ENCODE results near the gene MAGED2. TPM values are rescaled to one million over a fixed set of nuclear protein-coding genes. Genes with fewer than 3 reads are reported as not detected.
"Not testable (repeated sequence)": the region's sequence is repeated elsewhere in the genome, so short reads cannot be mapped to it uniquely, and the experiment has no call there.

MAGED2 gene
- total RNA-seq, 4 donors from 2014 or later: 64.4 to 78.0 (median 70.0) TPM

DNA sequence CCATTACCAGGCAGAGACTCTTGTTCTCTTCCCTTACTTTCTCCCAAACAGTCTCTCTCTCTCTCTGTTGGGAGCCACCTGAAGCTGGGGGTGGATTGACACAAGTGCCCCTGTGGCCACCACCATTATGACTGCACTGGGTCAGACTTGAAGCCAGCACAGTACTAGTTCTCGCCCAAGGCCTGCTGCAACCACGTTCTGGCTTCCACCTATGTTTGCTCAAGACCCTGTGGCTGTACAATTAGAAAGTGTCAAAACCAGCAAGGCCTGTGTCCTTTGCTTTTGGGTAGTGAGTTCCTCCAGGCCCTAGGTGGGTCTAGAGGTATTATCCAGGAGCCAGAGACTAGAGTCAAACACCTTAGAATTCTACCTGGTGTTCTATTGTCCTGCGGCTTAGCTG, 31.0 kb downstream of the MAGED2 start:
- no peaks in the 10 kb centered on the region for H3K4me1 ChIP-seq
- DNase-seq (ENCODE audit: low spot score in 2 of 2): no peak
- no peaks in the 10 kb centered on the region for H3K36me3 ChIP-seq
- 70% methylated on average over 3 of the region's 3 CpGs for WGBS
- no peak overlapping the region for H3K27ac ChIP-seq
- no peak overlapping the region for H3K4me3 ChIP-seq
- no peaks in the 10 kb centered on the region for H3K27me3 ChIP-seq
- TF ChIP-seq, protein P1, sequence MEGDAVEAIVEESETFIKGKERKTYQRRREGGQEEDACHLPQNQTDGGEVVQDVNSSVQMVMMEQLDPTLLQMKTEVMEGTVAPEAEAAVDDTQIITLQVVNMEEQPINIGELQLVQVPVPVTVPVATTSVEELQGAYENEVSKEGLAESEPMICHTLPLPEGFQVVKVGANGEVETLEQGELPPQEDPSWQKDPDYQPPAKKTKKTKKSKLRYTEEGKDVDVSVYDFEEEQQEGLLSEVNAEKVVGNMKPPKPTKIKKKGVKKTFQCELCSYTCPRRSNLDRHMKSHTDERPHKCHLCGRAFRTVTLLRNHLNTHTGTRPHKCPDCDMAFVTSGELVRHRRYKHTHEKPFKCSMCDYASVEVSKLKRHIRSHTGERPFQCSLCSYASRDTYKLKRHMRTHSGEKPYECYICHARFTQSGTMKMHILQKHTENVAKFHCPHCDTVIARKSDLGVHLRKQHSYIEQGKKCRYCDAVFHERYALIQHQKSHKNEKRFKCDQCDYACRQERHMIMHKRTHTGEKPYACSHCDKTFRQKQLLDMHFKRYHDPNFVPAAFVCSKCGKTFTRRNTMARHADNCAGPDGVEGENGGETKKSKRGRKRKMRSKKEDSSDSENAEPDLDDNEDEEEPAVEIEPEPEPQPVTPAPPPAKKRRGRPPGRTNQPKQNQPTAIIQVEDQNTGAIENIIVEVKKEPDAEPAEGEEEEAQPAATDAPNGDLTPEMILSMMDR (IDR thresholded peaks at IDR 0.05): no peak
- TF ChIP-seq EP300 (IDR thresholded peaks at IDR 0.05): no peak
- no peak for TF ChIP-seq POLR2AphosphoS5 (IDR thresholded peaks at IDR 0.05)
- TF ChIP-seq POLR2A (IDR thresholded peaks at IDR 0.05): no peak
- H3K9me3 ChIP-seq: no peaks in the 10 kb centered on the region

DNA sequence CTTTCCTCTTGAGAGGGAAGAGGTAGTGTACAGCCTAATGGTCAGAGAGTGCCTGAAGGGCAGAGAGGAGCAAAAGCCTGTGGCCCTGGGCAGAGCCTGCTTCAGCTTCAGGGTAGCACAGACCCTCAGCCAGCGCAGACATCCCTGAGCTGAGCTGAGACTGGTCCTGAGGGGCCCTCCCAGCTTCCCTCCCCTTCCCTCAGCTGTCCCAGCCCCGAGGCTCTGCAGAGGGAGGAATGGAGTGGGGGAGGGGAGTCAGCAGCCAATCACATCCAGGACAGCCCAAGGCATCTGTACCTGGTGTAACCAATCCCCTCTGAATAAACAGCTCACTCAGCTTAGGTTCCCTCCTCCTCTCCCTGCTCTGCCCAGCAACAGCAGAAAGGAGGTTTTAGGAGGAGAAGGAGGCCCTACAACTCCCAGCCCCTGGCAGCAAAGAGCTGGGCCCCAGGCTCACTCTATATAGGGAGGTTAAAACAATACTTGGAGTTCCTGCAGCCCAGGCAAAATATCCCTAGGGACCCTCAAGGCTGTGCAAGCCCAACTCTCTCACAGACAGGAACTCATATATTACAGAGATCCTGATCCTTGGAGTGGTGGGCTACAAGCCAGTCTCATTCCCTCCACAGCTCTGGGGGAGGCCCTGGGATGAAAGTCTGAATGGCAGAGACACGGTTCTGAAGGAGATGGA, 33.8 kb downstream of the MAGED2 start:
- not testable (repeated sequence) for H3K36me3 ChIP-seq; H3K4me3 ChIP-seq; H3K27ac ChIP-seq; DNase-seq (ENCODE audit: low spot score in 2 of 2); H3K27me3 ChIP-seq; H3K9me3 ChIP-seq; H3K4me1 ChIP-seq
- WGBS: 42% methylated on average over 2 of the region's 3 CpGs

DNA sequence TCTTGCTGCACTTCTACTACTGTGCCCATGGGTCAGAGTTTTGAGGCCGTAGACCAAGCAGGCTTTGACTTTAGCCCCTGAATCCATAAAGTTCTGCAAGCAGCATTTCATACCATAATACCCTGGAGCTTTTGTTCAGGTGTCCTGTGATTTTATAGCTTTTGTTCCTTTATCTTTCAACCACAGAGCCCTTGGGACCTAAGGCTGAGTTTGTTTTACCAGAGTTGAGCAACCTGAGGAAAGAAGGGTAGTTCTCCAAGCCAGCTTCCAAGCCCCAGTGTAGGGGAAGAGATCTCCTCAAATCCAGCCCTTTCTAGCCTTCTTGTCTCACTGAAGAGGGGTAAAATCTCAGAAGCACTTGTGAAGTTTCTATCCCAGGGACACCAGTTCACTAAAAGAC, 35.1 kb downstream of the MAGED2 start:
- no peak for DNase-seq (ENCODE audit: low spot score in 2 of 2)
- Histone ChIP-seq H3K27ac (no peak overlapping the region), H3K9me3 (no peaks in the 10 kb centered on the region), H3K4me1 (no peaks in the 10 kb centered on the region), H3K36me3 (no peaks in the 10 kb centered on the region), H3K27me3 (no peaks in the 10 kb centered on the region), H3K4me3 (no peak overlapping the region)
- TF ChIP-seq EP300 (IDR thresholded peaks at IDR 0.05) (no peak), POLR2A (IDR thresholded peaks at IDR 0.05) (no peak), POLR2AphosphoS5 (IDR thresholded peaks at IDR 0.05) (no peak)
- TF ChIP-seq, protein P1 (IDR thresholded peaks at IDR 0.05): no peak
- 60% methylated on average over 1 of the region's 1 CpG for WGBS

DNA sequence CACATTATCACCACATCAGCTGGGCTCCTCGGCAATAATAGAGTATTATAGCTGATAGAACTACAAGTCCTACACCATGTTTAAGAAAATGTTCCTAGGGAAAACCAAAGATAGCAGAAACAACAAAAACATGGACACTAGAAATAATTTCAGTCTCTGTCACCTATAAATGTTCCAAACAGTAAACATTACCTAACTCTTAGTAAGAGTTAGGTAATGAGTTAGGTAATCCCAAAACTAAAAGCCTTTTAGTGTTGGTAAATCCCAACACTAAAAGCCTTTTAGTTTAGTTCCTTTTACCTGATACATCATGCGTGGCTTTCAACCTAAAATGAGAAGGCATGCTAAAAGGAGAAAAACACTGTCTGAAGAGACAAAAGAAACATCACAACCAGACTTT, 35.5 kb downstream of the MAGED2 start:
- H3K4me3 ChIP-seq: no peak overlapping the region
- no peaks in the 10 kb centered on the region for H3K9me3 ChIP-seq
- H3K27ac ChIP-seq: no peak overlapping the region
- DNase-seq (ENCODE audit: low spot score in 2 of 2): no peak
- H3K4me1 ChIP-seq: no peaks in the 10 kb centered on the region
- H3K36me3 ChIP-seq: no peaks in the 10 kb centered on the region
- TF ChIP-seq POLR2AphosphoS5 (IDR thresholded peaks at IDR 0.05): no peak
- TF ChIP-seq POLR2A (IDR thresholded peaks at IDR 0.05): no peak
- TF ChIP-seq, protein P1 (IDR thresholded peaks at IDR 0.05): no peak
- TF ChIP-seq EP300 (IDR thresholded peaks at IDR 0.05): no peak
- H3K27me3 ChIP-seq: no peaks in the 10 kb centered on the region
- WGBS: 75% methylated on average over 2 of the region's 2 CpGs

DNA sequence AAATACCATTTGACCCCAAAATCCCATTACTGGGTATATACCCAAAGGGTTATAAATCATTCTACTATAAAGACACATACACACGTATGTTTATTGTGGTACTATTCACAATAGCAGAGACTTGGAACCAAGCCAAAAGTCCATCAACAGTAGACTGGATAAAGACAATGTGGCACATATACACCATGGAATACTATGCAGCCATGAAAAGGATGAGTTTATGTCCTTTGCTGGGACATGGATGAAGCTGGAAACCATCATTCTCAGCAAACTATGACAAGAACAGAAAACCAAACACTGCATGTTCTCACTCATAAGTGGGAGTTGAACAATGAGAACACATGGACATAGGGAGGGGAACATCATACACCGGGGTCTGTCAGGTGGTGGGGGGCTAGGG, 40.2 kb downstream of the MAGED2 start:
- H3K27ac ChIP-seq; H3K9me3 ChIP-seq; H3K36me3 ChIP-seq; H3K4me3 ChIP-seq; H3K27me3 ChIP-seq; H3K4me1 ChIP-seq; DNase-seq (ENCODE audit: low spot score in 2 of 2): not testable (repeated sequence)
- 77% methylated on average over 2 of the region's 2 CpGs for WGBS

DNA sequence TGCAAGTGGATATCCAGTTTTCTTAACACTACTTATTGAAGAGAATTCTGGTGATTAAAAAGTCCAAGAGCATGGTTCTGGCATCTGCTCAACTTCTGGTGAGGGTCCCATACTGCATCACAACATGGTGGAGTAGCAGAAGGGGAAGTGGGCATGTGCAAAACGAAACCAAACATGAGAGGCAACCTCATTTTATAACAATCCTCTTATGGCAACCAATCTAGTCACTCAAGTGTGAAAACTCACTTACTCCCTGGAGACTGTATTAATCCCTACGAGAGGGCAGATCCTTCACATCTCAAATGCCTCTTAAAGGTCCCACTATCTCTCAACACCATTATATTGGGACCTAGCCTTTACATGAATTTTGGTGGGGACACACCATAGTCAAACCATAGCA, 57.7 kb downstream of the MAGED2 start:
- Histone ChIP-seq H3K27ac (no peak overlapping the region), H3K36me3 (no peaks in the 10 kb centered on the region), H3K4me1 (no peaks in the 10 kb centered on the region), H3K4me3 (no peak overlapping the region), H3K9me3 (no peaks in the 10 kb centered on the region), H3K27me3 (no peaks in the 10 kb centered on the region)
- TF ChIP-seq, protein P1 (IDR thresholded peaks at IDR 0.05): no peak
- TF ChIP-seq POLR2AphosphoS5 (IDR thresholded peaks at IDR 0.05): no peak
- TF ChIP-seq POLR2A (IDR thresholded peaks at IDR 0.05): no peak
- TF ChIP-seq EP300 (IDR thresholded peaks at IDR 0.05): no peak
- 32% methylated on average over 2 of the region's 2 CpGs for WGBS
- DNase-seq (ENCODE audit: low spot score in 2 of 2): no peak

Other genes with a start within 250 kb of the MAGED2 start
- gene ITIH6, start 9.5 kb upstream of the MAGED2 start, total RNA-seq: under 1 TPM in 1 of 4 donors, not detected in 3; 0.13 TPM
- gene TRO, start 113.1 kb downstream of the MAGED2 start, total RNA-seq: 1 to 10 TPM; 1.0 to 3.6 (median 3.4) TPM
- 1 to 10 TPM in 1 of 4 donors, under 1 TPM in 2, not detected in 1; 0.49 to 1.9 (median 0.64) TPM for gene PFKFB1, start 186.4 kb downstream of the MAGED2 start, total RNA-seq
- gene APEX2, start 192.6 kb downstream of the MAGED2 start, total RNA-seq: 10 to 100 TPM; 12.4 to 25.2 (median 22.0) TPM
- not detected for gene ALAS2, start 223.2 kb downstream of the MAGED2 start, total RNA-seq

Measured in suprapubic skin (tissue), 4 donors.